Mucosa of stomach (tissue), 1 donor: Measurements from ENCODE around the gene CYB5A.
A peak's percentile ranks its signal among the peaks of the same experiment; 100 is the strongest.
"Not testable (repeated sequence)": the region's sequence is repeated elsewhere in the genome, so short reads cannot be mapped to it uniquely, and the experiment has no call there.

ENCODE experiments used
- H3K27me3 ChIP-seq: one replicate; pipeline ENCODE4 v1.7.0; 2013; ENCODE audit warnings: mild to moderate bottlenecking, low read length; ENCODE audit not compliant: control insufficient read depth, insufficient read depth
- H3K36me3 ChIP-seq: one replicate; pipeline ENCODE4 v1.7.0; 2013; ENCODE audit warnings: low read length; ENCODE audit not compliant: control insufficient read depth, insufficient read depth
- H3K4me1 ChIP-seq: one replicate; pipeline ENCODE4 v1.7.0; 2013; ENCODE audit warnings: mild to moderate bottlenecking, low read length; ENCODE audit not compliant: control insufficient read depth, insufficient read depth
- H3K4me3 ChIP-seq: one replicate; pipeline ENCODE4 v1.7.0; 2013; ENCODE audit warnings: low read length
- H3K9ac ChIP-seq: one replicate; pipeline ENCODE4 v1.7.0; 2013; ENCODE audit warnings: mild to moderate bottlenecking, low read length, moderate library complexity
- H3K9me3 ChIP-seq: one replicate; pipeline ENCODE4 v1.7.0; 2013; ENCODE audit warnings: mild to moderate bottlenecking, low read length, moderate library complexity; ENCODE audit not compliant: control insufficient read depth
- donor health status: Pancreatic carcinoma.

The CYB5A gene

GRCh38 chr18:74291472-74291770, 342 bp downstream of the CYB5A start:
- peak overlapping the region; percentile 85 for H3K4me3 ChIP-seq
- H3K4me1 ChIP-seq, result peaks cover 14% of the 10 kb centered on the region
- H3K36me3 ChIP-seq, result no peaks in the 10 kb centered on the region
- H3K27me3 ChIP-seq, result no peaks in the 10 kb centered on the region
- no peaks in the 10 kb centered on the region for H3K9me3 ChIP-seq
- peak overlapping the region; percentile 56 for H3K9ac ChIP-seq

- H3K4me3 ChIP-seq, result peak overlapping the region; percentile 85
- peaks cover 14% of the 10 kb centered on the region for H3K4me1 ChIP-seq
- H3K9me3 ChIP-seq, result no peaks in the 10 kb centered on the region
- H3K36me3 ChIP-seq, result no peaks in the 10 kb centered on the region
- no peaks in the 10 kb centered on the region for H3K27me3 ChIP-seq
- peak overlapping the region; percentile 56 for H3K9ac ChIP-seq
Measured at GRCh38 chr18:74290794-74291471, 830 bp downstream of the CYB5A start.

- peaks cover 14% of the 10 kb centered on the region for H3K4me1 ChIP-seq
Measured at GRCh38 chr18:74290021-74290420, 1.7 kb downstream of the CYB5A start.

GRCh38 chr18:74289137-74289536, 2.6 kb downstream of the CYB5A start:
- H3K9ac ChIP-seq, result no peak overlapping the region
- H3K36me3 ChIP-seq, result no peaks in the 10 kb centered on the region
- no peaks in the 10 kb centered on the region for H3K27me3 ChIP-seq
- no peaks in the 10 kb centered on the region for H3K9me3 ChIP-seq
- H3K4me1 ChIP-seq, result peaks cover 23% of the 10 kb centered on the region
- no peak overlapping the region for H3K4me3 ChIP-seq

More at GRCh38 chr18:74290021-74290420, 1.7 kb downstream of the CYB5A start:
- H3K4me3 ChIP-seq, result no peak overlapping the region
- no peak overlapping the region for H3K9ac ChIP-seq
- no peaks in the 10 kb centered on the region for H3K27me3 ChIP-seq
- H3K9me3 ChIP-seq, result no peaks in the 10 kb centered on the region
- H3K36me3 ChIP-seq, result no peaks in the 10 kb centered on the region

- no peaks in the 10 kb centered on the region for H3K36me3 ChIP-seq
- H3K27me3 ChIP-seq, result no peaks in the 10 kb centered on the region
- no peak overlapping the region for H3K9ac ChIP-seq
- no peak overlapping the region for H3K4me3 ChIP-seq
- peaks cover 27% of the 10 kb centered on the region for H3K4me1 ChIP-seq
- no peaks in the 10 kb centered on the region for H3K9me3 ChIP-seq
Measured at GRCh38 chr18:74288730-74289129, 3.0 kb downstream of the CYB5A start.

- Histone ChIP-seq H3K4me1 (peaks cover 34% of the 10 kb centered on the region), H3K9ac (no peak overlapping the region), H3K27me3 (no peaks in the 10 kb centered on the region)
Measured at GRCh38 chr18:74288041-74288440, 3.7 kb downstream of the CYB5A start.

GRCh38 chr18:74286856-74287255, 4.9 kb downstream of the CYB5A start:
- Histone ChIP-seq H3K4me1 (peaks cover 46% of the 10 kb centered on the region), H3K27me3 (no peaks in the 10 kb centered on the region), H3K36me3 (no peaks in the 10 kb centered on the region), H3K9ac (no peak overlapping the region), H3K4me3 (no peak overlapping the region), H3K9me3 (no peaks in the 10 kb centered on the region)

More at GRCh38 chr18:74288041-74288440, 3.7 kb downstream of the CYB5A start:
- Histone ChIP-seq H3K4me3 (no peak overlapping the region), H3K36me3 (no peaks in the 10 kb centered on the region), H3K9me3 (no peaks in the 10 kb centered on the region)

- Histone ChIP-seq H3K4me1 (peaks cover 51% of the 10 kb centered on the region), H3K36me3 (no peaks in the 10 kb centered on the region), H3K4me3 (no peak overlapping the region), H3K27me3 (no peaks in the 10 kb centered on the region), H3K9me3 (no peaks in the 10 kb centered on the region), H3K9ac (no peak overlapping the region)
Measured at GRCh38 chr18:74286106-74286855, 5.5 kb downstream of the CYB5A start.

- not testable (repeated sequence) for H3K36me3 ChIP-seq
Measured at GRCh38 chr18:74285583-74285982, 6.2 kb downstream of the CYB5A start.

GRCh38 chr18:74284980-74285355, 6.8 kb downstream of the CYB5A start:
- Histone ChIP-seq H3K9ac (no peak overlapping the region), H3K4me1 (peaks cover 51% of the 10 kb centered on the region), H3K4me3 (no peak overlapping the region)

More at GRCh38 chr18:74285583-74285982, 6.2 kb downstream of the CYB5A start:
- not testable (repeated sequence) for H3K4me3 ChIP-seq, H3K9me3 ChIP-seq, H3K27me3 ChIP-seq, H3K9ac ChIP-seq
- H3K4me1 ChIP-seq, result peaks cover 51% of the 10 kb centered on the region

GRCh38 chr18:74284191-74284979, 7.4 kb downstream of the CYB5A start:
- Histone ChIP-seq H3K9me3 (no peaks in the 10 kb centered on the region), H3K27me3 (no peaks in the 10 kb centered on the region), H3K4me1 (peaks cover 46% of the 10 kb centered on the region), H3K9ac (no peak overlapping the region), H3K4me3 (no peak overlapping the region), H3K36me3 (no peaks in the 10 kb centered on the region)

More at GRCh38 chr18:74284980-74285355, 6.8 kb downstream of the CYB5A start:
- Histone ChIP-seq H3K36me3 (no peaks in the 10 kb centered on the region), H3K9me3 (no peaks in the 10 kb centered on the region), H3K27me3 (no peaks in the 10 kb centered on the region)

- Histone ChIP-seq H3K36me3 (no peaks in the 10 kb centered on the region), H3K27me3 (no peaks in the 10 kb centered on the region), H3K4me1 (peaks cover 38% of the 10 kb centered on the region), H3K9ac (no peak overlapping the region), H3K9me3 (no peaks in the 10 kb centered on the region), H3K4me3 (no peak overlapping the region)
Measured at GRCh38 chr18:74283646-74284045, 8.1 kb downstream of the CYB5A start.
